Vagina (tissue), 2 donors: ENCODE data around the gene C16orf46.

Experiments
- CTCF ChIP-seq, 3 experiments: fragments of 450-650 bp in 2 of 3; fragments of 200-600 bp in 1 of 3; sonication (generic) in 1 of 3; IDR thresholded peaks; one replicate each; pipeline ENCODE4 v1.5.1; 2017 to 2019; ENCODE audit warnings: antibody characterized with exemption in 3 of 3, mild to moderate bottlenecking in 2 of 3, moderate library complexity in 2 of 3
- POLR2A ChIP-seq, 2 donors: fragments of 450-650 bp; IDR thresholded peaks; one replicate each; pipeline ENCODE4 v1.6.1; 2017; ENCODE audit warnings: antibody characterized with exemption in 2 of 2, mild to moderate bottlenecking in 2 of 2, moderate library complexity in 2 of 2
- POLR2AphosphoS5 ChIP-seq, 2 donors: sonication (generic); formaldehyde crosslinking; IDR thresholded peaks; one replicate each; pipeline ENCODE4 v1.9.0; 2017; ENCODE audit warnings: antibody characterized with exemption in 2 of 2, mild to moderate bottlenecking in 2 of 2, low read depth in 1 of 2; ENCODE audit not compliant: insufficient read depth in 1 of 2

- no peak for TF ChIP-seq CTCF (IDR thresholded peaks at IDR 0.05)
- peak in 1 of 2 donors; percentile 57 for TF ChIP-seq POLR2A (IDR thresholded peaks at IDR 0.05)
- TF ChIP-seq POLR2AphosphoS5 (IDR thresholded peaks at IDR 0.05; ENCODE audit: insufficient read depth in 1 of 2, low read depth in 1 of 2) = peak; percentile 75 to 96
Measured at GRCh38 chr16:81077076-81077940, at the start of gene C16orf46.
